Measurements from ENCODE around the gene ZNF211. TPM values are rescaled to one million over a fixed set of nuclear protein-coding genes. Genes with fewer than 3 reads are reported as not detected.

ZNF211 gene
- total RNA-seq, 1 experiment from 2014 or later, result 17.6 TPM

DNA sequence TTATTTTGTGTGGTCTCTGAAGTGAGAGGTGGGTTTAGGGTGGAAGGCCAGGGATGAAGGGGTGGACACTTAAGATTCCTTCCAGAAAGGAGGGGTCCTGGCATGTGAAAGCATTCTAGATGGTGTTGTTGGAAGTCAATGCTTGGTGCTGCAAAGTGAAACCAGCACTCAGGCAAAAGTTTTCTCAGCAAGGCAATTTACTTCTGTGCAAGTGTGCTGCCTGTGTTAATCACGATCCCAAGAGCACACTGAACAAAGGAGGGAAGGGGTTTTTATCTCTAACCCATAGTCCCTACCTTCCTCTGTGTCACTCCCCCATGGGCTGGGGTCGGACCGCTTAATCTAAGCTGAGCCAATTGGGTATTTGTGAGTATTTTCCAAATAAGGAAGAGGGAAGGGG lies 17.6 kb upstream of the ZNF211 start:
- Mint-ChIP-seq H3K27me3 (ENCODE audit: low read depth) (peaks cover 12% of the 10 kb centered on the region), H3K4me1 (peaks cover 14% of the 10 kb centered on the region), H3K36me3 (peaks cover 61% of the 10 kb centered on the region), H3K27ac (peak overlapping the region; percentile 89; the same call in 1 of the 2 replicates), H3K4me3 (peak overlapping the region; percentile 99), H3K9me3 (peaks cover 64% of the 10 kb centered on the region)
- ChIA-PET POLR2A (no interaction called here), CTCF (no interaction called here)
- TF ChIP-seq, protein P1, sequence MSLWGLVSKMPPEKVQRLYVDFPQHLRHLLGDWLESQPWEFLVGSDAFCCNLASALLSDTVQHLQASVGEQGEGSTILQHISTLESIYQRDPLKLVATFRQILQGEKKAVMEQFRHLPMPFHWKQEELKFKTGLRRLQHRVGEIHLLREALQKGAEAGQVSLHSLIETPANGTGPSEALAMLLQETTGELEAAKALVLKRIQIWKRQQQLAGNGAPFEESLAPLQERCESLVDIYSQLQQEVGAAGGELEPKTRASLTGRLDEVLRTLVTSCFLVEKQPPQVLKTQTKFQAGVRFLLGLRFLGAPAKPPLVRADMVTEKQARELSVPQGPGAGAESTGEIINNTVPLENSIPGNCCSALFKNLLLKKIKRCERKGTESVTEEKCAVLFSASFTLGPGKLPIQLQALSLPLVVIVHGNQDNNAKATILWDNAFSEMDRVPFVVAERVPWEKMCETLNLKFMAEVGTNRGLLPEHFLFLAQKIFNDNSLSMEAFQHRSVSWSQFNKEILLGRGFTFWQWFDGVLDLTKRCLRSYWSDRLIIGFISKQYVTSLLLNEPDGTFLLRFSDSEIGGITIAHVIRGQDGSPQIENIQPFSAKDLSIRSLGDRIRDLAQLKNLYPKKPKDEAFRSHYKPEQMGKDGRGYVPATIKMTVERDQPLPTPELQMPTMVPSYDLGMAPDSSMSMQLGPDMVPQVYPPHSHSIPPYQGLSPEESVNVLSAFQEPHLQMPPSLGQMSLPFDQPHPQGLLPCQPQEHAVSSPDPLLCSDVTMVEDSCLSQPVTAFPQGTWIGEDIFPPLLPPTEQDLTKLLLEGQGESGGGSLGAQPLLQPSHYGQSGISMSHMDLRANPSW (CRISPR knock-in tag; conservative IDR thresholded peaks at IDR 0.05; ENCODE audit: low read depth), result no peak
- DNase-seq (ENCODE audit: low spot score) (no peak), ATAC-seq (no peak)

DNA sequence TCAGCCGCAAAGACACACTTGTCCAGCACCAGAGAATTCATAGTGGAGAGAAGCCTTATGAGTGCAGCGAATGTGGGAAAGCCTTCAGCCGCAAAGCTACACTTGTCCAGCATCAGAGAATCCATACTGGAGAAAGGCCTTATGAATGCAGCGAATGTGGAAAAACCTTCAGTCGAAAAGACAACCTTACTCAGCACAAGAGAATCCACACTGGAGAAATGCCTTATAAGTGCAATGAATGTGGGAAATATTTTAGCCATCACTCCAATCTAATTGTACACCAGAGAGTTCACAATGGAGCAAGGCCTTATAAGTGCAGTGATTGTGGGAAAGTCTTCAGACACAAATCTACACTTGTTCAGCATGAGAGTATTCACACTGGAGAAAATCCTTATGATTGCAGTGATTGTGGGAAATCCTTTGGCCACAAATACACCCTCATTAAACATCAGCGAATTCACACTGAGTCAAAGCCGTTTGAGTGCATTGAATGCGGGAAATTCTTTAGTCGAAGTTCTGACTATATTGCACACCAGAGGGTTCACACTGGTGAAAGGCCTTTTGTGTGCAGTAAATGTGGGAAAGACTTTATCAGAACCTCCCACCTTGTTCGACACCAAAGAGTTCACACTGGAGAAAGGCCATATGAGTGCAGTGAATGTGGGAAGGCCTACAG lies 12.2 kb upstream of the ZNF211 start:
- Mint-ChIP-seq H3K4me3 (no peak overlapping the region), H3K27me3 (ENCODE audit: low read depth) (peaks cover 12% of the 10 kb centered on the region), H3K36me3 (peaks cover 95% of the 10 kb centered on the region), H3K9me3 (peaks cover 89% of the 10 kb centered on the region), H3K27ac (no peak overlapping the region), H3K4me1 (no peaks in the 10 kb centered on the region; the same call in 1 of the 2 replicates)
- CTCF ChIA-PET, result no interaction called here
- POLR2A ChIA-PET, result no interaction called here
- TF ChIP-seq ETV6 (CRISPR knock-in tag; IDR thresholded peaks at IDR 0.05) (no peak), GTF2I (CRISPR knock-in tag; conservative IDR thresholded peaks at IDR 0.05) (peak; percentile 19; the same call in 1 of the 2 replicates)
- ATAC-seq (no peak), DNase-seq (ENCODE audit: low spot score) (no peak)

DNA sequence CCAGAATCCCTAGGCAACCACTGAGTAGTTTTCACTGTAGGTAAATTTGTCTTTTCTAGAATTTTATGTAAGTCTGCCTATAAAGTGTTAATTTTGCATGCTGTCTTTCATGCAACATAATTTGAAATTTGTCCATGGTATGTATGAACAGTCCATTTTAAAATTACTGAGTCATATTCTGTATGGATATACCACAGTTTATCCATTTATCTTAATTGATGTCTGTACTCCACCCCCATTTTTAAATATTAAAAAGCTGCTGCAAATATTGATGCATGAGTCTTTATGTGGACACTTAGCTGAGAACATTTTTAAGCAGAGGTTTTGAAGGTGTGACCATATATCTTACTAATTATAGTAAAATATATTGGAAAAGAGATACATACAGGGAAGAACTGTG lies 9.9 kb upstream of the ZNF211 start:
- Mint-ChIP-seq H3K4me3 (no peak overlapping the region), H3K36me3 (peaks cover 72% of the 10 kb centered on the region), H3K9me3 (peaks cover 67% of the 10 kb centered on the region), H3K4me1 (no peaks in the 10 kb centered on the region), H3K27ac (no peak overlapping the region), H3K27me3 (ENCODE audit: low read depth) (peaks cover 12% of the 10 kb centered on the region; the same call in 1 of the 2 replicates)
- DNase-seq (ENCODE audit: low spot score) (no peak), ATAC-seq (no peak)
- ChIA-PET CTCF (no interaction called here), POLR2A (no interaction called here)
- TF ChIP-seq CREM (CRISPR knock-in tag; IDR thresholded peaks at IDR 0.05), result no peak
- TF ChIP-seq HMGA2 (CRISPR knock-in tag; IDR thresholded peaks at IDR 0.05), result no peak
- no peak for TF ChIP-seq MYBL2 (CRISPR knock-in tag; IDR thresholded peaks at IDR 0.05)
- TF ChIP-seq, protein P2, sequence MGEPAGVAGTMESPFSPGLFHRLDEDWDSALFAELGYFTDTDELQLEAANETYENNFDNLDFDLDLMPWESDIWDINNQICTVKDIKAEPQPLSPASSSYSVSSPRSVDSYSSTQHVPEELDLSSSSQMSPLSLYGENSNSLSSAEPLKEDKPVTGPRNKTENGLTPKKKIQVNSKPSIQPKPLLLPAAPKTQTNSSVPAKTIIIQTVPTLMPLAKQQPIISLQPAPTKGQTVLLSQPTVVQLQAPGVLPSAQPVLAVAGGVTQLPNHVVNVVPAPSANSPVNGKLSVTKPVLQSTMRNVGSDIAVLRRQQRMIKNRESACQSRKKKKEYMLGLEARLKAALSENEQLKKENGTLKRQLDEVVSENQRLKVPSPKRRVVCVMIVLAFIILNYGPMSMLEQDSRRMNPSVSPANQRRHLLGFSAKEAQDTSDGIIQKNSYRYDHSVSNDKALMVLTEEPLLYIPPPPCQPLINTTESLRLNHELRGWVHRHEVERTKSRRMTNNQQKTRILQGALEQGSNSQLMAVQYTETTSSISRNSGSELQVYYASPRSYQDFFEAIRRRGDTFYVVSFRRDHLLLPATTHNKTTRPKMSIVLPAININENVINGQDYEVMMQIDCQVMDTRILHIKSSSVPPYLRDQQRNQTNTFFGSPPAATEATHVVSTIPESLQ (CRISPR knock-in tag; IDR thresholded peaks at IDR 0.05), result no peak
- TF ChIP-seq HMGXB4 (CRISPR knock-in tag; IDR thresholded peaks at IDR 0.05), result no peak
- TF ChIP-seq PRRX2 (CRISPR knock-in tag; IDR thresholded peaks at IDR 0.05), result no peak
- TF ChIP-seq, protein P3, sequence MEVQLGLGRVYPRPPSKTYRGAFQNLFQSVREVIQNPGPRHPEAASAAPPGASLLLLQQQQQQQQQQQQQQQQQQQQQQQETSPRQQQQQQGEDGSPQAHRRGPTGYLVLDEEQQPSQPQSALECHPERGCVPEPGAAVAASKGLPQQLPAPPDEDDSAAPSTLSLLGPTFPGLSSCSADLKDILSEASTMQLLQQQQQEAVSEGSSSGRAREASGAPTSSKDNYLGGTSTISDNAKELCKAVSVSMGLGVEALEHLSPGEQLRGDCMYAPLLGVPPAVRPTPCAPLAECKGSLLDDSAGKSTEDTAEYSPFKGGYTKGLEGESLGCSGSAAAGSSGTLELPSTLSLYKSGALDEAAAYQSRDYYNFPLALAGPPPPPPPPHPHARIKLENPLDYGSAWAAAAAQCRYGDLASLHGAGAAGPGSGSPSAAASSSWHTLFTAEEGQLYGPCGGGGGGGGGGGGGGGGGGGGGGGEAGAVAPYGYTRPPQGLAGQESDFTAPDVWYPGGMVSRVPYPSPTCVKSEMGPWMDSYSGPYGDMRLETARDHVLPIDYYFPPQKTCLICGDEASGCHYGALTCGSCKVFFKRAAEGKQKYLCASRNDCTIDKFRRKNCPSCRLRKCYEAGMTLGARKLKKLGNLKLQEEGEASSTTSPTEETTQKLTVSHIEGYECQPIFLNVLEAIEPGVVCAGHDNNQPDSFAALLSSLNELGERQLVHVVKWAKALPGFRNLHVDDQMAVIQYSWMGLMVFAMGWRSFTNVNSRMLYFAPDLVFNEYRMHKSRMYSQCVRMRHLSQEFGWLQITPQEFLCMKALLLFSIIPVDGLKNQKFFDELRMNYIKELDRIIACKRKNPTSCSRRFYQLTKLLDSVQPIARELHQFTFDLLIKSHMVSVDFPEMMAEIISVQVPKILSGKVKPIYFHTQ (CRISPR knock-in tag; IDR thresholded peaks at IDR 0.05), result no peak
- TF ChIP-seq SMAD3 (CRISPR knock-in tag; IDR thresholded peaks at IDR 0.05; ENCODE audit: borderline replicate concordance), result no peak
- no peak for TF ChIP-seq ZNF396 (CRISPR knock-in tag; IDR thresholded peaks at IDR 0.05; ENCODE audit: borderline replicate concordance)
- TF ChIP-seq ZNF263 (CRISPR knock-in tag; IDR thresholded peaks at IDR 0.05; ENCODE audit: low read depth), result no peak
- no peak for TF ChIP-seq ETV6 (CRISPR knock-in tag; IDR thresholded peaks at IDR 0.05)
- TF ChIP-seq, protein P4, sequence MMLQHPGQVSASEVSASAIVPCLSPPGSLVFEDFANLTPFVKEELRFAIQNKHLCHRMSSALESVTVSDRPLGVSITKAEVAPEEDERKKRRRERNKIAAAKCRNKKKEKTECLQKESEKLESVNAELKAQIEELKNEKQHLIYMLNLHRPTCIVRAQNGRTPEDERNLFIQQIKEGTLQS (CRISPR knock-in tag; conservative IDR thresholded peaks at IDR 0.05), result no peak
- TF ChIP-seq MXD4 (CRISPR knock-in tag; IDR thresholded peaks at IDR 0.05; ENCODE audit: borderline replicate concordance), result no peak
- TF ChIP-seq RORB (CRISPR knock-in tag; IDR thresholded peaks at IDR 0.05), result no peak
- TF ChIP-seq, protein P5, sequence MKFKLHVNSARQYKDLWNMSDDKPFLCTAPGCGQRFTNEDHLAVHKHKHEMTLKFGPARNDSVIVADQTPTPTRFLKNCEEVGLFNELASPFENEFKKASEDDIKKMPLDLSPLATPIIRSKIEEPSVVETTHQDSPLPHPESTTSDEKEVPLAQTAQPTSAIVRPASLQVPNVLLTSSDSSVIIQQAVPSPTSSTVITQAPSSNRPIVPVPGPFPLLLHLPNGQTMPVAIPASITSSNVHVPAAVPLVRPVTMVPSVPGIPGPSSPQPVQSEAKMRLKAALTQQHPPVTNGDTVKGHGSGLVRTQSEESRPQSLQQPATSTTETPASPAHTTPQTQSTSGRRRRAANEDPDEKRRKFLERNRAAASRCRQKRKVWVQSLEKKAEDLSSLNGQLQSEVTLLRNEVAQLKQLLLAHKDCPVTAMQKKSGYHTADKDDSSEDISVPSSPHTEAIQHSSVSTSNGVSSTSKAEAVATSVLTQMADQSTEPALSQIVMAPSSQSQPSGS (CRISPR knock-in tag; IDR thresholded peaks at IDR 0.05; ENCODE audit: borderline replicate concordance, low read depth), result no peak

All from WTC11 (cell line).